HCT116 (cell line): ENCODE results near the gene KIAA1328.

ENCODE experiments used
- CTCF ChIP-seq, 3 experiments: fragments of 200-600 bp in 1 of 3; sonication (generic) in 1 of 3; IDR thresholded peaks in 2 of 3; conservative IDR thresholded peaks in 1 of 3; 2 replicates each; pipeline ENCODE4 v1.5.1; 2012 to 2017; ENCODE audit warnings: low read depth in 2 of 3, low read length in 2 of 3, antibody characterized with exemption in 1 of 3, borderline replicate concordance in 1 of 3, control low read depth in 1 of 3, mild to moderate bottlenecking in 1 of 3, mixed read lengths in 1 of 3, mixed run types in 1 of 3, moderate library complexity in 1 of 3; ENCODE audit not compliant: insufficient read depth in 1 of 3
- ELF1 ChIP-seq: IDR thresholded peaks from 2 replicates; pipeline ENCODE4 v1.6.1; 2012; ENCODE audit warnings: low read depth, borderline replicate concordance
- EZH2 ChIP-seq: fragments of 200-600 bp; sonication (generic); IDR thresholded peaks from 2 replicates; pipeline ENCODE4 v1.6.1; 2017; ENCODE audit warnings: antibody characterized with exemption, mixed run types
- POLR2A ChIP-seq: IDR thresholded peaks from 2 replicates; pipeline ENCODE4 v1.7.0; 2011; ENCODE audit warnings: borderline replicate concordance; ENCODE audit not compliant: insufficient read depth, insufficient read length; ENCODE audit errors: extremely low read depth
- POLR2AphosphoS5 ChIP-seq: IDR thresholded peaks from 2 replicates; pipeline ENCODE4 v1.6.1; 2011; ENCODE audit warnings: mild to moderate bottlenecking, low read depth, low read length, moderate library complexity
- RAD21 ChIP-seq: IDR thresholded peaks from 2 replicates; pipeline ENCODE4 v1.6.1; 2012; ENCODE audit warnings: low read depth, mild to moderate bottlenecking
- SIN3A ChIP-seq: IDR thresholded peaks from 2 replicates; pipeline ENCODE4 v1.6.1; 2012; ENCODE audit warnings: low read depth
- TCF7L2 ChIP-seq: IDR thresholded peaks from 2 replicates; pipeline ENCODE4 v1.7.0; 2011; ENCODE audit warnings: borderline replicate concordance, inconsistent platforms; ENCODE audit not compliant: insufficient read depth, insufficient read length; ENCODE audit errors: extremely low read depth
- TF ChIP-seq, protein P1 (sequence below): IDR thresholded peaks from 2 replicates; pipeline ENCODE4 v1.6.1; 2012; ENCODE audit warnings: low read depth
- TF ChIP-seq, protein P2 (sequence below): IDR thresholded peaks from 2 replicates; pipeline ENCODE4 v1.6.1; 2012

DNA sequence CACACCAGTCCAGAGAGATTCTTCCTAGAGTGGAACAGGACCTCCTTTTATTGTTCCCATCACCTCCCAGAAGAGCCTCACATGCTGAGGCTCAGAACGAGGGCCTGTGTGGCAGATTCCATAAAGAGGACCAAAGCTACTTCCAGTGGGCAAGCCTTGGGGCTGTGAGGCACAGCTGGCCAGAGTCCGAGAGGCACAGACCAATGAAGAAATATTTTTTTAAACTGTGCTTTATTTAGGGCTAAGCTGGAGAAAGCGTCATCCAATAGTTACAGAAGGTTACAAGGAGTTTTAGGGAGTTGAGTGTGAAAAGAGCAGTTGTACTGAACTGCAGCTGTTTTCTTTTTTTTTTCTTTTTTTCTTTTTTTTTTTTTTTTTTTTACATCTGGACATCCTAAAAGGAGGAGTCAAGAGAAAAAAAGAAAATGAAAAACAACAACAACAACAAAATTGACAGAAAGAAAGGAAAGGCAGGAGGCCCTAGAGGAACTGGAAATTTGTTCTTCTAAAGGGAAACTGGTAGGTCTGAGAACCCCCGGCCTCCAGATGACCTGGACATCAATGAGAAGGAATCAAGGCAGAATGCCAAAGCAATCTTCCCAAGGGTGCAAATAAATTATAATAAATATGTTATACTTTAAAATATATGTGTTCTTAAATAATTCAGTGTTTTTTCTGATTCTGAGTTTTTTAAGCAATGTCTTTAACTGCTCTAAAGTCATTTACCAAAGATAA, 414.1 kb downstream of the KIAA1328 start:
- TF ChIP-seq RAD21 = no peak
- TF ChIP-seq TCF7L2 = no peak
- TF ChIP-seq POLR2A = no peak
- no peak for TF ChIP-seq EZH2
- TF ChIP-seq CTCF (IDR thresholded peaks at IDR 0.05 in 2 of 3, conservative IDR thresholded peaks at IDR 0.05 in 1 of 3; ENCODE audit: borderline replicate concordance in 1 of 3, insufficient read depth in 1 of 3, low read depth in 2 of 3, low read length in 2 of 3) = no peak
- TF ChIP-seq, protein P1, sequence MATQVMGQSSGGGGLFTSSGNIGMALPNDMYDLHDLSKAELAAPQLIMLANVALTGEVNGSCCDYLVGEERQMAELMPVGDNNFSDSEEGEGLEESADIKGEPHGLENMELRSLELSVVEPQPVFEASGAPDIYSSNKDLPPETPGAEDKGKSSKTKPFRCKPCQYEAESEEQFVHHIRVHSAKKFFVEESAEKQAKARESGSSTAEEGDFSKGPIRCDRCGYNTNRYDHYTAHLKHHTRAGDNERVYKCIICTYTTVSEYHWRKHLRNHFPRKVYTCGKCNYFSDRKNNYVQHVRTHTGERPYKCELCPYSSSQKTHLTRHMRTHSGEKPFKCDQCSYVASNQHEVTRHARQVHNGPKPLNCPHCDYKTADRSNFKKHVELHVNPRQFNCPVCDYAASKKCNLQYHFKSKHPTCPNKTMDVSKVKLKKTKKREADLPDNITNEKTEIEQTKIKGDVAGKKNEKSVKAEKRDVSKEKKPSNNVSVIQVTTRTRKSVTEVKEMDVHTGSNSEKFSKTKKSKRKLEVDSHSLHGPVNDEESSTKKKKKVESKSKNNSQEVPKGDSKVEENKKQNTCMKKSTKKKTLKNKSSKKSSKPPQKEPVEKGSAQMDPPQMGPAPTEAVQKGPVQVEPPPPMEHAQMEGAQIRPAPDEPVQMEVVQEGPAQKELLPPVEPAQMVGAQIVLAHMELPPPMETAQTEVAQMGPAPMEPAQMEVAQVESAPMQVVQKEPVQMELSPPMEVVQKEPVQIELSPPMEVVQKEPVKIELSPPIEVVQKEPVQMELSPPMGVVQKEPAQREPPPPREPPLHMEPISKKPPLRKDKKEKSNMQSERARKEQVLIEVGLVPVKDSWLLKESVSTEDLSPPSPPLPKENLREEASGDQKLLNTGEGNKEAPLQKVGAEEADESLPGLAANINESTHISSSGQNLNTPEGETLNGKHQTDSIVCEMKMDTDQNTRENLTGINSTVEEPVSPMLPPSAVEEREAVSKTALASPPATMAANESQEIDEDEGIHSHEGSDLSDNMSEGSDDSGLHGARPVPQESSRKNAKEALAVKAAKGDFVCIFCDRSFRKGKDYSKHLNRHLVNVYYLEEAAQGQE = no peak
- TF ChIP-seq ELF1 = no peak
- TF ChIP-seq POLR2AphosphoS5 = no peak
- TF ChIP-seq SIN3A = no peak
- TF ChIP-seq, protein P2, sequence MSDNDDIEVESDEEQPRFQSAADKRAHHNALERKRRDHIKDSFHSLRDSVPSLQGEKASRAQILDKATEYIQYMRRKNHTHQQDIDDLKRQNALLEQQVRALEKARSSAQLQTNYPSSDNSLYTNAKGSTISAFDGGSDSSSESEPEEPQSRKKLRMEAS = no peak
